Muscle of leg (tissue), 11 donors: Measurements from ENCODE around the gene ATRN. TPM values are rescaled to one million over a fixed set of nuclear protein-coding genes. Genes with fewer than 3 reads are reported as not detected.
"Not testable (repeated sequence)": the region's sequence is repeated elsewhere in the genome, so short reads cannot be mapped to it uniquely, and the experiment has no call there.

Source experiments
- DNase-seq: peaks from one replicate; pipeline ENCODE4 v3.0.0; 2013
- H3K27ac ChIP-seq: one replicate; pipeline ENCODE4 v1.5.1; 2013; ENCODE audit warnings: mild to moderate bottlenecking, low read length, control low read depth
- H3K27me3 ChIP-seq: one replicate; pipeline ENCODE4 v1.6.1; 2013; ENCODE audit warnings: low read length; ENCODE audit not compliant: control insufficient read depth, insufficient read depth
- H3K36me3 ChIP-seq: one replicate; pipeline ENCODE4 v1.6.1; 2013; ENCODE audit warnings: low read length; ENCODE audit not compliant: control insufficient read depth, insufficient read depth
- H3K4me1 ChIP-seq: one replicate; pipeline ENCODE4 v1.6.1; 2013; ENCODE audit warnings: low read length; ENCODE audit not compliant: control insufficient read depth, insufficient read depth
- H3K4me3 ChIP-seq: one replicate; pipeline ENCODE4 v1.5.1; 2013; ENCODE audit warnings: low read length, control low read depth
- H3K9me3 ChIP-seq: replicated peaks from 2 replicates; pipeline ENCODE4 v1.6.1; 2013; ENCODE audit warnings: low read depth, low read length; ENCODE audit not compliant: control insufficient read depth
- WGBS: methylation state at CpG from one replicate; pipeline ENCODE4 v1.1.5; 2013; ENCODE audit warnings: missing lambda C conversion rate; ENCODE audit not compliant: insufficient coverage; 5-methylcytosine and 5-hydroxymethylcytosine counted together
- polyA plus RNA-seq, 8 donors: library from polyadenylated mRNA; unstranded; fragments of 120-200 nt; gene quantifications; one replicate each; pipeline versions ENCODE4 v1.2.1 to v1.2.3, GENCODE V29; 2013; ENCODE audit warnings: inconsistent platforms in 1 of 8, low replicate concordance in 1 of 8; ENCODE audit not compliant: insufficient read length in 8 of 8, insufficient read depth in 1 of 8
- total RNA-seq: library from RNA; stranded (reverse); fragments of 120-200 nt; gene quantifications from one replicate; pipeline ENCODE4 v1.2.4, GENCODE V29; 2013

ATRN gene
- total and polyA plus RNA-seq, 9 donors, result 19.6 to 32.1 (median 24.4) TPM

- DNase-seq, result no peak
- Histone ChIP-seq H3K4me3 (no peak overlapping the region), H3K27ac (no peak overlapping the region), H3K36me3 (peaks cover 37% of the 10 kb centered on the region), H3K27me3 (no peaks in the 10 kb centered on the region), H3K9me3 (no peaks in the 10 kb centered on the region), H3K4me1 (no peaks in the 10 kb centered on the region)
- 96% methylated on average over 5 of the region's 7 CpGs for WGBS
These were observed 112.9 kb downstream of the ATRN start for GRCh38 chr20:3583765-3584164.

- H3K27me3 ChIP-seq, result no peaks in the 10 kb centered on the region
- WGBS, result 60% methylated on average over 1 of the region's 1 CpG
- no peaks in the 10 kb centered on the region for H3K9me3 ChIP-seq
- H3K36me3 ChIP-seq, result peaks cover 34% of the 10 kb centered on the region
- no peak overlapping the region for H3K4me3 ChIP-seq
- no peaks in the 10 kb centered on the region for H3K4me1 ChIP-seq
- no peak for DNase-seq
- no peak overlapping the region for H3K27ac ChIP-seq
These were observed 115.3 kb downstream of the ATRN start for GRCh38 chr20:3586093-3586492.

GRCh38 chr20:3590164-3590563 is 119.3 kb downstream of the ATRN start:
- H3K27me3 ChIP-seq, result no peaks in the 10 kb centered on the region
- H3K4me3 ChIP-seq, result no peak overlapping the region
- peaks cover 36% of the 10 kb centered on the region for H3K36me3 ChIP-seq
- H3K9me3 ChIP-seq, result no peaks in the 10 kb centered on the region
- no peak for DNase-seq
- H3K27ac ChIP-seq, result no peak overlapping the region
- WGBS, result no CpG with 5 or more reads among the region's 1 CpG
- H3K4me1 ChIP-seq, result no peaks in the 10 kb centered on the region

- H3K9me3 ChIP-seq, result no peaks in the 10 kb centered on the region
- 100% methylated on average over 1 of the region's 4 CpGs for WGBS
- no peak overlapping the region for H3K27ac ChIP-seq
- H3K4me1 ChIP-seq, result no peaks in the 10 kb centered on the region
- H3K36me3 ChIP-seq, result peaks cover 39% of the 10 kb centered on the region
- H3K4me3 ChIP-seq, result no peak overlapping the region
- no peaks in the 10 kb centered on the region for H3K27me3 ChIP-seq
- DNase-seq, result no peak
These were observed 122.1 kb downstream of the ATRN start for GRCh38 chr20:3592931-3593330.

GRCh38 chr20:3595541-3595940 is 124.7 kb downstream of the ATRN start:
- DNase-seq, result no peak
- Histone ChIP-seq H3K4me3 (no peak overlapping the region), H3K4me1 (no peaks in the 10 kb centered on the region), H3K9me3 (no peaks in the 10 kb centered on the region), H3K27me3 (no peaks in the 10 kb centered on the region), H3K36me3 (peaks cover 46% of the 10 kb centered on the region), H3K27ac (no peak overlapping the region)
- 100% methylated on average over 2 of the region's 4 CpGs for WGBS

GRCh38 chr20:3603108-3603507 is 132.3 kb downstream of the ATRN start:
- WGBS, result 100% methylated on average over 1 of the region's 2 CpGs
- Histone ChIP-seq H3K4me3 (no peak overlapping the region), H3K27me3 (no peaks in the 10 kb centered on the region), H3K4me1 (no peaks in the 10 kb centered on the region), H3K9me3 (no peaks in the 10 kb centered on the region), H3K27ac (no peak overlapping the region), H3K36me3 (peaks cover 44% of the 10 kb centered on the region)
- no peak for DNase-seq

- DNase-seq, H3K27ac ChIP-seq, H3K4me3 ChIP-seq, H3K27me3 ChIP-seq, H3K9me3 ChIP-seq, H3K4me1 ChIP-seq: not testable (repeated sequence)
- WGBS, result 100% methylated on average over 3 of the region's 4 CpGs
- H3K36me3 ChIP-seq, result peaks cover 39% of the 10 kb centered on the region
These were observed 134.6 kb downstream of the ATRN start for GRCh38 chr20:3605386-3605886.

GRCh38 chr20:3606021-3606420 is 135.2 kb downstream of the ATRN start:
- Histone ChIP-seq H3K36me3 (peaks cover 37% of the 10 kb centered on the region), H3K9me3 (no peaks in the 10 kb centered on the region), H3K27ac (no peak overlapping the region), H3K4me3 (no peak overlapping the region), H3K27me3 (no peaks in the 10 kb centered on the region), H3K4me1 (no peaks in the 10 kb centered on the region)
- WGBS, result 87% methylated on average over 3 of the region's 3 CpGs
- no peak for DNase-seq

GRCh38 chr20:3611901-3612300 is 141.1 kb downstream of the ATRN start:
- WGBS, result 60% methylated on average over 1 of the region's 1 CpG
- Histone ChIP-seq H3K27me3 (no peaks in the 10 kb centered on the region), H3K9me3 (no peaks in the 10 kb centered on the region), H3K4me1 (peaks cover 5% of the 10 kb centered on the region), H3K27ac (no peak overlapping the region), H3K4me3 (no peak overlapping the region), H3K36me3 (peaks cover 6% of the 10 kb centered on the region)
- no peak for DNase-seq

- no peak overlapping the region for H3K27ac ChIP-seq
- H3K4me3 ChIP-seq, result no peak overlapping the region
- H3K4me1 ChIP-seq, result peaks cover 5% of the 10 kb centered on the region
- peaks cover 7% of the 10 kb centered on the region for H3K36me3 ChIP-seq
- H3K9me3 ChIP-seq, result no peaks in the 10 kb centered on the region
- WGBS, result 73% methylated on average over 8 of the region's 10 CpGs
- H3K27me3 ChIP-seq, result no peaks in the 10 kb centered on the region
- no peak for DNase-seq
These were observed 142.2 kb downstream of the ATRN start for GRCh38 chr20:3612795-3613572.
